SHP77 treated with DMSO at 0.1 percent for 48 hours (cell line): ENCODE data around the gene SLC16A7.
A peak's percentile ranks its signal among the peaks of the same experiment; 100 is the strongest.

Experiments
- DNase-seq: peaks from one replicate; lab custom pipeline; 2025; lab: John Stamatoyannopoulos, UW

SLC16A7 gene

DNA sequence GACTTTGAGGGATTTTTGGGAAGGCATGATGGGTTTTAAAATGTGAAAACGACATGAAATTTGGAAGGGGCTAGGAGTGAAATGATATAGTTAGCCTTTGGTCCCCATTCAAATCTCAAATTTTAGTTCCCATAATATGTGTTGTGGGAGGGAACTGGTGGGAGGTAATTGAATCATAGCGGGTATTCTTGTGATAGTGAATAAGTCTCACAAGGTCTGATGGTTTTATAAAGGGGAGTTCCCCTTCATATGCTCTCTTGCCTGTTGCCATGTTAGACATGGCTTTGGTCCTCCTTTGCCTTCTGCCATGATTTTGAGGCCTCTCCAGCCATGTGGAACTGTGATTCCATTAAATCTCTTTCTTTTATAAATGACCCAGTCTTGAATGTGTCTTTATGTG, 72.8 kb downstream of the SLC16A7 start:
- DNase-seq: no peak

- DNase-seq: no peak
Observed at GRCh38 chr12:59672273-59672672, 76.4 kb downstream of the SLC16A7 start.

DNA sequence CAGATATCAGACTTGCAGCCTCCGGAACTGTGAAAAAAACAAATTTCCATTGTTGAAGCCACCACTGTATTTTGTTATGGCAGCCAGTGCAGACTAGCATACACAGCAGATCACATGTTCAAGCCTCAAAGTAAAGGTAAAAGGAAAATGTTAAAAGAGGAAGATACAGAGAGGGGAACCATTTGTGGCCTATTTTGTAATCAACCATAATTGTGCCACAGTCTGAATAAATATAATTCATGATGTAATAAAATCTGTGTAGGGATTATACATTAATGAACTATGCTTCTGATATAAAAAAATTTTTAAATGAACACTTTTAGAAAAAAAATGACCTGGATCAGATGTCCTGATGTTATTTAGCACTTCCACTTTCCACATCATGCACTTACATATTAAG, 79.6 kb downstream of the SLC16A7 start:
- no peak for DNase-seq

- no peak for DNase-seq
Observed at GRCh38 chr12:59677857-59678256, 82.0 kb downstream of the SLC16A7 start.

GRCh38 chr12:59678759-59679411, 83.1 kb downstream of the SLC16A7 start:
- no peak for DNase-seq

DNA sequence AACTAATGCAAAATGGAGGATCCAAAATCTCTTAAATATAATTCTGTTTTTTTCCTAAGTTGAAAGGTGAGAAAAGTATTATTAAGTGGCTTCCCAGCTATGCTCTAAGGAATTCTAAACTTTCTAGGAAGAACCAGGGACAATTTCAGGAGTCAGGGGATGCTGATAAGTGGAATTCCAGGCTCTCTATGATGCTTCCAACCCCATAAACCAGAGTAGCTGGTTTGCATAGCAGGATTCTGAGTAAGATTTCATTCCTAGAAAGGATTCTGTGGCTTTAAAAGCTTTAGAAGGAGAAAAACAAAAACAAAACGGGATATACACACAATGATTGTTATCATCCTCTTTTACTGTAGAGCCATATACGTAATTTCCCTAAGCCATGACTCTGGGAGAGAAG, 93.9 kb downstream of the SLC16A7 start:
- DNase-seq: no peak

DNA sequence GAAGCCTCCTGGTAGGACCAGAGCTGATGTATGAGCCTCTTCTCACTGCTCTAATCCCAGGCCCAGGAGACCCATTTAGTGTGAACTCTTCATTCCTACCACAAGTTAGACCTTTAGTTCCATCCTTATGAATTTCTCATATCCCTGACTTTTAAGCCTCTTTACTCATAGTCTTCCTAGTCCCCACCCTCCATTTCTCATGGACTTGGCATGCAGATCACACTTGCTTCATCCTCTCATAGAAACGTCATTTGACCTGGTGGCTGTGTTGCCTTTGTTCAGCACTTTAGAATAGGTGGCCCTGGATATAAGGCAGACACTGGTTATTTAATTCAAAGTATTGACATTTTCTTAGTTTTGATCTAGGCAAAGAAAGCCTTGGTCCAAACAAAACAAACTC, 99.5 kb downstream of the SLC16A7 start:
- DNase-seq: no peak

GRCh38 chr12:59698600-59698999, 102.8 kb downstream of the SLC16A7 start:
- no peak for DNase-seq

DNA sequence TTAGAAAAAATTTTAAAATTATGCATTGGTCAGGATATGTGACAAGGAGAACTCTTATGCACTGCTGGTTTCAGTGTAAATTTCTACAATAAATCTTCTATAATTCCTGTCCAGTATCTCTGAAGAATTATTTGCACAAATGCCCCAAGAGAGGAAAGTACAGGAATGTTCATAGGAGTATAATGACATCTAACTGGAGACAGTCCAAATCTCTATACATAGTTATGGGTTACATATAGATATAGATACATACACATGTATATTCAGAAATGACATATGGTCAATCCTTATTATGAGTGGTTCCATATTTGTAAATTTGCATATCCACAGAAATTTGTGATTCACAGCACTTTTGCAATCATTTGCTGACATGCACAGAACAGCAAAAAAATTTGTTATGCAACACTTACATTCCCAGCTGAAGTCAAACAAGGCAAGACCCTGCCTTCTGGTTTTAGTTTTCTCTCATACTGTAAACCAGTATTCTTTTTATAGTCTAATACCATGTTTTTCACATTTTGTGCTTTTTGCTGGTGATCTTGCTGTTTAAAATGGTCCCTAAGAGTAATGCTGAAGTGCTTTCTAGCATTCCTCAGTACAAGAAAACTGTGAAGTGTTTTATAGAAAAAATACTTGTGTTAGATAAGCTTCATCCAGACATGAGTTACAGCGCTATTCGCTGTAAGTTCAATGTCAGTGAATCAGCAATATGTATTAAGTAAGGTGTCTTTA, 103.8 kb downstream of the SLC16A7 start:
- no peak for DNase-seq

- no peak for DNase-seq
Observed at GRCh38 chr12:59700153-59700450, 104.3 kb downstream of the SLC16A7 start.

- DNase-seq: no peak
Observed at GRCh38 chr12:59708064-59708463, 112.2 kb downstream of the SLC16A7 start.

GRCh38 chr12:59708484-59708883, 112.7 kb downstream of the SLC16A7 start:
- DNase-seq: no peak

- no peak for DNase-seq
Observed at GRCh38 chr12:59710004-59710628, 114.3 kb downstream of the SLC16A7 start.

DNA sequence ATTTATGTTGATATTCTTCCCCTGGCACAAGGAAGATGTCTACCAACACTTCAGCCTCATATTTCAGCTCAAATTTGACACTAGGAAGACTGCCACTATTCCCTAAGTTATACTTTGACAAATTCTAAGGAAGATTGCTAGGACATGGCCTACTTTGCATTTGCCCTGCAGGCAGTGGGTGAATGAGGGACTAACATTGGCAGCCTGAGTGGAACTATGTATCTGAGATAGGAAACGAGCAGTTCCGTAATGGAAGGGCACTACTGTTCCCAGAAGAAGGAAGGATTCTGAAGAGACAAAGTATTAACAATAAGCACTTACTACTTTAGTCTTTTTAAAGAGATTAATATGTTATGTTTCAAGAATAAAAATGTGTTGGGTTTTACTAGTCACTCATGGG, 115.1 kb downstream of the SLC16A7 start:
- no peak for DNase-seq

- no peak for DNase-seq
Observed at GRCh38 chr12:59715434-59715833, 119.6 kb downstream of the SLC16A7 start.

DNA sequence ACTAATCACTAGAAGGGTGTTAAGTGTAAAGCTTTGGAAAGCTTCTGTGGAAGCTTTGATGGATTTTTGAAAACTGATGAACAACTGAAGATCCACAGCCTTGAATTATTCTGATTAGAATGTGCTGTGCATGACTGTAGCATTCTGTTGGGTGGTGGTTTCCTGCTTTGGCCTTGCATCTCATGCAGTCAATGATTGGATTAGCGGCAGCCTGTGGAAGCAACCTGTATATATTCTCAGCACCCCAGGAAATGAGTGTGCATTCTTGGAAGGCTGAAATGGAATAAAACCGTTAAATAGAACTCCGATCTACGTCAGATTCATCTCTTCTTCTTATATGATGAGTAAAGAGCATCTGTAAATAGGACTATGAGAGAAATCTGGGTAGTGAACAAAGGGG, 120.2 kb downstream of the SLC16A7 start:
- DNase-seq: no peak

DNA sequence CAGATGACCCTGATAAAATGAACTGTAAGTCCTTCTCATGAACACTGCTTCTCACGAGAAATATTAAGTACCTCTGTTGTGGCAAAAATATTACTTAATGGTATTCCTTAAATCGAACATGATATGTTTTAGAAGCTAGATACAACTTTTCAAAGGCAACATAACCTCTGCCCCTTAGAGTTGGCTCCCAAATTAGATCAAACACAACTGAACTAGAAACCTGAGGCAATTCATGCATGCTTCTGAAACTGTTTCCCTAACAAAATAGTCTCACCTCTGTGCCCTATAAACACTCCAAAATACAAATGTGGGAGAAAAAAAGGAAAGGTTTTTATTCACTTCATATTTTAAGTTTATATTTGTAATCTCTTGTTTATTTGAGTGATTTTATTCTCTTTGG, 121.6 kb downstream of the SLC16A7 start:
- no peak for DNase-seq

DNA sequence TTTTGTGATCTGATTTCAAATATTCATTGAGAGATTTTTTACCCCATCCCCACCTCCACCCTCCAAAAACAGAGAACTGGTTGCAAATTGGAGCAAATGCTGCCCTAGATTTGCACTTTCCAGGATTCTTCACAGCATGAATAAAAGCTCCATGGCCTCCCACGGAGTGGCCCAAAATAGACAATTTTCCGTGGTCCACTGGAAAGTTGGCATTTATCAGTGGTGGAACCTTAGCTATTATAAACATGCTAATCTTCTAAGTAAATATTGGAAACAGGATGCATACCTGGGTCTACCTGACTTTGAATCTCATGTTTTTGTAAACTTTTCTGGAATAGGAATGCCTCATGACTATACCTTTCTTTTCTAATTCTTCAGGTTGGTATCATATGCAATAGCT, 123.9 kb downstream of the SLC16A7 start:
- no peak for DNase-seq

GRCh38 chr12:59723520-59723919, 127.7 kb downstream of the SLC16A7 start:
- DNase-seq: no peak

DNA sequence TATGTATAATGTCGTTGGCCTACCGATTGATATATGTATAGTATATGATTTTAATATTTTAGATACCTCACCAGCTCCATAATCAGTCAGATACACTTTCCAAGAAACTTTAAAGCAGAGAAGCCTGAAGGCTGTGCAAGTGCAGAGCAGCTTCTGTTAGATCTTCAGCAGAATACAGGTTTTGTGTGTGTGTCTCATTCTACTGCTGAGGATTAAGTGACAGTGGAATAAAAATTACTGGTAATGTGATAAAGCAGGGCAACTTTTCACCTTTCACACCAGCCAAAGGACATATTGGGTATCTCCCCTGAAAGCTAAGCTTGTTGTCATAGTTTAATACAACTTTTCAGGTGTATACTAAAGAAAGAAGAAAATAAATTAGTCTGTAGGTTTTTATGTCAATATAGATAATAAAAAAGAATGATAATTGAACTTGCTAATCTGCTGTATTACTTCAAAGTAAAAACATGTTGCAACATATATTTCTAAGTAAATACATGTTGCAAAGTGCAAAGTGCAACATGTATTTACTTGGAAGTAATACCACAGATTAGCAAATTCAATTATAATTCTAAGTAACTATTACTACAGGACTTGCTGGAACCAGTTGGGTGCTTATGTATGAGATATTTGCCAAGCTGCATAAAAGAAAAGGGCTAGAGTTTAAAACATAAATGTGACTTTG, 128.3 kb downstream of the SLC16A7 start:
- DNase-seq: no peak

- no peak for DNase-seq
Observed at GRCh38 chr12:59733200-59733599, 137.4 kb downstream of the SLC16A7 start.

DNA sequence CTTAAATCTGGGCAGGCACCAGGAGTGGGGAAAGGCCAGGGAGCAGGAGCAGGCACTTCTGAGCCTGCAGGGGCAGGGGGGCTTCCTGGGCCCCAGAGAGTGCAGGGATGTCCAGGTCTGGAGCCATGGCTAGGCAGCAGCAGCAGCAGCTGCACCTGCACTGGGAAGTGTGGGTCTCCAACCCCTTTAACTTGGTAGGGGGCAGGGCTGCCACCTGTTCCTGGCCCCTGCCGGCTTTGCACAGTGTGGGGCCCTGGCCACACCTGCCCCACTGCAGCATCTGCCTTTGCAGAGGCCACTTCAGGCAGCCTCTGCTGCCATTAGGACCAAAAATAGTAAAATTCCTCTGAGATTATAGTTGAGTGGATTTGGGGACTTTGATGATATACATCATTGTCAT, 138.5 kb downstream of the SLC16A7 start:
- DNase-seq: peak; percentile 29

DNA sequence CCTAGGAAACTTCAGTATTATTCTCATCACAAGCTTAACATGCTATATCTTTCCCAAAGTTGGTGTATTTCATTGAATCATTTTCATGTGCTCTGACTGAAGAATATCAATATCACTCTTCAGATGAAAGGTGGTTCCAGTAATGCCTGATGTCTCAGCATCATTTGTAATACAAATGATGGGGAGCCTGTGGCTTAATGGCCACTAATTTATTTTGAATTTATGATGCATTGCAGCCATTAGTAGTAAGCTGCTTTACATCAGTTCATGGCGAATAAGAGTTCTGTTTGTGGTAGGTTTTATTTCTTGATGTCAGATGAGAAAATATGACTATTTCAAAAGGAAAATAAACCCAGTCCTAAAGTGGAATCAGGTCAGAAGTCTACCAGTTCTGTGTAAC, 139.4 kb downstream of the SLC16A7 start:
- no peak for DNase-seq
